T-helper 2 cell treated with Interferon-gamma antibody and Interleukin-4, amounts not matched to agents 5 μg/mL and 100 μg/mL, for 36 hours (primary cell): Measurements from ENCODE around the gene VWA2.

Experiments
- DNase-seq: peaks from one replicate; pipeline ENCODE4 v3.0.0; 2021; ENCODE audit warnings: low spot score
- H3K27ac Mint-ChIP-seq: one replicate; pipeline ENCODE4 v1.8.0; 2021; ENCODE audit warnings: mild to moderate bottlenecking, mixed read lengths
- H3K27me3 Mint-ChIP-seq: one replicate; pipeline ENCODE4 v1.8.0; 2021; ENCODE audit warnings: low read depth, mixed read lengths
- H3K36me3 Mint-ChIP-seq: one replicate; pipeline ENCODE4 v1.8.0; 2021; ENCODE audit warnings: low read depth, mixed read lengths
- H3K4me1 Mint-ChIP-seq: one replicate; pipeline ENCODE4 v1.8.0; 2021; ENCODE audit warnings: low read depth, mixed read lengths
- H3K4me3 Mint-ChIP-seq: one replicate; pipeline ENCODE4 v1.8.0; 2022; ENCODE audit warnings: mild to moderate bottlenecking, moderate library complexity, mixed read lengths
- H3K9me3 Mint-ChIP-seq: one replicate; pipeline ENCODE4 v1.8.0; 2021; ENCODE audit warnings: mixed read lengths

VWA2 gene

DNA sequence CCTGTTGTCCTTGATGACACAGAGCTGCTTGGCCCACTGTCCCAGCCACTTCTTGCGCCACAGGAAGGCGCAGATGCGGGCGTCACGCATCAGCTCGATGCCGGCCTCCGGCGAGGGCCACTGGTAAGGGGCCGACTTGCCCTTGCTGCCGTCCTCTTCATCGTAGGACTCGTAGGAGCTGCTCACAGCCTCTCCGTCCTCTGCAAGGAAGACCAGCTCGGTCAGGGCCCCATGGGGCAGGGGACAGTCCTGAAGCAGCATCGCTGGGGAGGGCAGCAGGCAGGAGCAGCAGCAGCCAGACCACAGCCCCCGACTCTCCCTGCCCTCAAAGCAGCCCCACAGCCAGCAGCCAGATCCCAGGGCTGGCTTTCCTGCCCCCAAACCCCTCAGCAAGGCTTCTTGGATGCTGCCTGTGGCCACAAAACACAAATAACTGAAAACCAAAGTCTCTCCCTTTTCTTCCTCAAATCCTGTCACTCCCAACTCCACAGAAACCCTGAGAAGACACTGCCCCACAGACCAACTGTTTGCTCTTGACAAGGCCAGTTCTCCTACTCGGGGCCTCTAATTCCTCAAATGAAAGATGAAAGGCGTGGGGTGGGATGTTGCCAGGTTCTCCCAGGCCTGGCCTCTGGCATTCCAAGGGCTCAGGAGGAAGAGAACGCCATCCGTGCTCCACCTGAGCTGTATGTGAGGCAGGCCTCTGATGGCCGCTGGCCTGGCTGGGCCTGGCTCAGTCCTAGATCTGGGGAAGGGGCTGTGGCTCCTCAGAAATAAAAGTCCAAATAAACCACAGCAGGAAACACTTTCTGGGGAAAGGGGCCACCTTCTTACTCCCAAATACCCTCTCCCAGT lies 76.7 kb downstream of the VWA2 start:
- Mint-ChIP-seq H3K4me1 (no peaks in the 10 kb centered on the region), H3K27me3 (no peaks in the 10 kb centered on the region), H3K36me3 (no peaks in the 10 kb centered on the region), H3K9me3 (no peaks in the 10 kb centered on the region), H3K4me3 (no peak overlapping the region), H3K27ac (no peak overlapping the region)
- no peak for DNase-seq

DNA sequence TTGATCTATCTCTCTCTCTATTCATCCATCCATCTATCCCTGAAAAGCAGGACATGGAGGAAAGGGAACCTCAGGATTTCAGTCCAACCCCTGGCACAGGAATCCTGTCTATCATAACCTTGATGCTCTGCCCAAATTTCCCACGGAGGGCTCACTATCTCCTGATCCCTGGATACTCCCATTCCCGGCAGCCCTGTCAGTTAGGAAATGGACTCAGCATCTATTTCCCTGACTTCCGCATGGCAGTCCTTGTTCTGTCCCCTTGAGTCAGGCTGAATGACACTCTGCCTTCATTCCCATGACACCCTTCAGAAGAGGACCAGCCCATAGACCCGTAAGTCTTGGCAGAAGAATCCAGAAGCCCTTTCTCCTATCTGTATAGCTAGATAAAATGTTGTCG lies 77.7 kb downstream of the VWA2 start:
- Mint-ChIP-seq H3K27me3 (no peaks in the 10 kb centered on the region), H3K4me1 (no peaks in the 10 kb centered on the region), H3K36me3 (no peaks in the 10 kb centered on the region), H3K9me3 (no peaks in the 10 kb centered on the region), H3K4me3 (no peak overlapping the region), H3K27ac (no peak overlapping the region)
- no peak for DNase-seq

DNA sequence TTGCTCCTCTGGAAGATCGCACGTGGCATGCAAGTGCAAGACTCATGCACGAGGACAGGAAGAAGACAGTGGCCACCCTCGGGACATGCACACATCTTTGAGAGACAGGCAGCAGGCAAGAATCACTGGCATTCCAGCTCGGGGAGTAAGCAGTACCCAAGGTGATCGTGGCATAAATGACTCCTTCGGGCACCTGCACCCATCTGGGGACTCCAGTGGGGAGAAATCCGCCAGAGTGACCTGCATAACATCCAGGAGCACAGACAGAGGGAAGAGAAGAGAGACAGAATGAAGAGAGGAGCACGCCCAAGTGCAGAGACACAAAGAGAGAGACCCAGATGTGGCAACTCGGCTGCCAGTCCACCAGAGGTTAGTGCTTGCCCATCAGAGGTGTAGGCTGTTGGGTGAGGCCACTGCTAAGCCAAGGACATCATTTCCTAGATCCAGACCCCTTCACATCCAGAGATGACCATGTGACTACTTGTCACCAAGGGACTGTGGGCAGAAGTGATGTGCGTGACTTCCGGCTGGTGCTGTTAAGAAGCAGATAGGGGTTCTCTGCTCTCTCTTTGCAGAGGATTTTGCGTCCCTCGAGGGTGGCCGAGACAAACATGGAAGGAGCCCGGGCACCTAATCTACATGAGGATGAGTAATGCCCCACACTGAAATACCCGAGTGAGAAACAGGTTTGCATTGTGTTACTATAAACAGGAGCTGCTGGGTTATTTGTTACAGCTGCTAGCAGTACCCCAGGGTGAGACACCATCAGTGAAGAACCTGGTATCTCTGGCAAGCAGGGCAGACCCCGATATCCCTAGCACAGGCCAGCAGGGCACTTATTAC lies 80.6 kb downstream of the VWA2 start:
- DNase-seq: no peak
- Mint-ChIP-seq H3K9me3 (no peaks in the 10 kb centered on the region), H3K36me3 (no peaks in the 10 kb centered on the region), H3K27ac (no peak overlapping the region), H3K4me1 (no peaks in the 10 kb centered on the region), H3K4me3 (no peak overlapping the region), H3K27me3 (no peaks in the 10 kb centered on the region)

DNA sequence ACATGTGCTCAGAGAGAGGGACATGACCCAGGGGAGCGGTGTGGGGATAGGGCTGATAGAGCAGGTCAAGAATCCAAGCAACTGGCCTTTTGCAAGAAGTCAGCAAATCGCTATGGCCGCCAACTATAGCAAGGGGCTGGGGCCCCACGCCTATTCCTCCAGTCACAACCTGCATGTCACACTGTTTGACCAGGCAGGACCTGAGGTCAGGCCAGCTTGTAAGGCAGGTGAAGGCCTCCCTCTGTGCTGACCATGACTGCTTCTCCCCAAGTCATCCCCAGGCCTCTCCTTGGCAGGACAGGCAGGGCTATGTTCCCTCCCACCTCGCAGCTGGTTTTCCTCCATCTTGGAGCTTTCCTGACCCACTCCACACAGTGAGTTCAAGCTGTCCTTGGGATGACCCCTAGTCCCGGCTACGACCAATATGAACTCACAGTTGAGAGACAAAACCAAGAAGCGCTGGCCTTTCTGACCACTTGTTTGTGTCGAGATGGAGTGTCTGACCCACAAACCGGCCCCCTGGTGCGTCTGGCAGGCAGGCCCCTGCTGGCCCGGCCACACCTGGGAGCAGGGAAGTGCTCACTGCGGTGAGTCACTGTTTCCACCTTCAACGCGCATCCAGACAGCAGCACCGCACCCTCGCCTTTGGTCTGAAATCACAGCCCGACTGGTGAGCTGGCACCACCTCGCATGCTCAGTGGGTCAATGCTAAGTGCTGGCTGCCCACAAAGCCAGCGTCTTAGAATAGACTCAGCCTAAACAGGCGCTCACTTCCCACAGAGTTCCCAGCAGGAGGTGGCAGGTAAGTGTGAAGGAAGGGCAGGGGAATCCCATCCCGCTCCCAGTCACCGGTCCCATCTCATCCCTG lies 81.4 kb downstream of the VWA2 start:
- H3K27me3 Mint-ChIP-seq: no peaks in the 10 kb centered on the region
- H3K9me3 Mint-ChIP-seq: no peaks in the 10 kb centered on the region
- no peak overlapping the region for H3K27ac Mint-ChIP-seq
- H3K4me3 Mint-ChIP-seq: no peak overlapping the region
- H3K36me3 Mint-ChIP-seq: no peaks in the 10 kb centered on the region
- no peaks in the 10 kb centered on the region for H3K4me1 Mint-ChIP-seq
- no peak for DNase-seq

DNA sequence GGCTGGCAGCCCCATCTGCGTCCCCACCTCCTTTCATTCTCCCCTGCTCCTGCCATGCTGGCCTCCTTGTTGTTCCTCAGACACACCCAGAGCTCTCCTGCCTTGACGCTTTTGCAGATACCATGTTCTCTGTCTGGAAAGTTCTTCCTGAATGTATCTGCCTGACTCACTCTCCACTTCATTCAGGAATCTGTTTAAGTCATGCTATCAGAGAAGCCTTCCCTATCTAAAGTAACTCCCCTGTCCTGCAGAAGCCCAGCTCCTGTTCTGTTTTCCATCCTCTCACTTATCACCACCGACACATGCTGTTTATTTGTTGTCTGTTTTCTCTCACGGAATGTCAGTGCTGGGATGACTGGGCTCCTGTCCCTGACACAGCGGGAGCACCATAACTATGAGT lies 83.3 kb downstream of the VWA2 start:
- no peak overlapping the region for H3K4me3 Mint-ChIP-seq
- no peaks in the 10 kb centered on the region for H3K9me3 Mint-ChIP-seq
- no peaks in the 10 kb centered on the region for H3K36me3 Mint-ChIP-seq
- H3K27me3 Mint-ChIP-seq: no peaks in the 10 kb centered on the region
- no peaks in the 10 kb centered on the region for H3K4me1 Mint-ChIP-seq
- no peak overlapping the region for H3K27ac Mint-ChIP-seq
- no peak for DNase-seq

DNA sequence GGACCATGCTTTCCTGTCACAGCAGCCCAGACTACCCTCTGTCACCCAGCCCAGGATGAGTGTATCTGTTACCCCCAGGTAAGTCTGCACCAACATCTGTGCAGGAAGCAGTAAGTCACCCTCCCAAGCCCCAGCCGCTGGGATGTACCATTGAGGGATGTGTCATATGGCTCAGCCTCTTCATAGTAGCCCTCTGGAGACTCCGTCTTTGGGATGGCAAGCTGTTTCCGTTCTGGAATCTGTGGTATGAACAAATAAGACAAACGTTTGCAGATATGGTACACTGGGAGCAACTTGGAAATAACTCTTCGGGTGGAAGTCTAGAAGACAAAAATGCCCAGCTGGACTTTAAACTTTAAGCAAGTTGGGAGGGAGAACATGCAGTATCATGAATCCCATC lies 84.0 kb downstream of the VWA2 start:
- Mint-ChIP-seq H3K4me1 (no peaks in the 10 kb centered on the region), H3K4me3 (no peak overlapping the region), H3K9me3 (no peaks in the 10 kb centered on the region), H3K27ac (no peak overlapping the region), H3K27me3 (no peaks in the 10 kb centered on the region), H3K36me3 (no peaks in the 10 kb centered on the region)
- DNase-seq: no peak

DNA sequence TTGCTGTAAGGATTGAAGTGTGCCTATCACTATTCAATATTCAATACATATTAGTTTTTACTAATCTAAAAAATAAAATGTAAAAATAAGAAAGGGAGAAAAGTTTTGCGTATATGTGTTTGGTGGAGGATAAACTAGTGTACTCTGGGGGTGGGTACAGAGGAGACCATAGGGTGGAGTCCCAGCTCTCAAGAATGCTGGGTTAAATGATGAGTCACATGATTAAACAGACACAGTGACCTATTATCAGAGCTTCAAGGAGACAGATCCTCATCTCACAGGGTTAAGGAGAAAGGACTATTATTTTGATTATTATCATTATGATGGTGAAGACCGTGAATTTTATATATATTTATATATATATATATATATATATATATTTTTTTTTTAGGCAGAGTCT lies 87.7 kb downstream of the VWA2 start:
- no peak for DNase-seq
- Mint-ChIP-seq H3K27ac (no peak overlapping the region), H3K4me3 (no peak overlapping the region), H3K27me3 (no peaks in the 10 kb centered on the region), H3K36me3 (no peaks in the 10 kb centered on the region), H3K9me3 (no peaks in the 10 kb centered on the region), H3K4me1 (no peaks in the 10 kb centered on the region)

DNA sequence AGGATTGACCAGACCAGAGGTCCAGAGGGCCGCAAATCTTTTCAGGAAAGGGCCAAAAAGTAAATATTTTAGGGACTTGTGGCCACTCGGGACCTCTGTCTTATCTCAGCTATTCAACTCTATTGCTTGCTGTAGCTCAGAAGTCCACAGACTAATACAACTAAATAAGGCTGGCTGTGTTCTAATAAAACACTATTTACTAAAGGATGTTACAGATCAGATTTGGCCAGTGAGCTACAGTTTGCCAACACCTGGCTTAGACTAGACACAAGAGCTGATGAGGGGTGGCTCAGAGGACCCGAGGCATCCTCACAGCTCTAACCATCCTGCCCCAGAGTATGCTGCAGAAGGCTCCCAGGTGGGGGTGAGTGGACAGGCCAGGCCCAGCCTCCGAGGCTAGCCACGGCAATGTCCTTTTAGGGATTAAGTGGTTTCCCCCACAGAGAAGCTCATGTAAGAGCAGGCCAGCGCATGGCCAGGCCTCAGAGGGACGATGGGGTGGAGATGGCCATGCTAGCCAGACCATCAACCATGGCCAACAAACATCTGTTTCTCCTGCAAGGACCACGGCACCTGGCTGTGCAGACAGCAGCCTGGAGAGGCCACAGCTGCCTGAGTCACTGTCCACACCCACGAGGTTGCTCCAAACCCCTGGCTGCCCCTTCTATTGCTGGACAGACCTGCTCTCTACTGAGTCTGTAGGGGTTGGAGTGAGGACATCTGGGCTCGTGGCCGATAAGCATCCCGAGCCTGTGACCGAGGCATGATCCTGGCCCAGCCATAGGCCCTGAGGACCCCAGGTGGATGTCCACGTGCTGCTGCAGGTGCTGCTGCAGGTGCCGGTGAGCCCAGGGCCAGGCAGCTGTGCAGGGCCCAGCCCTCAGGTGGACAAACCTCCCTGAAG lies 88.7 kb downstream of the VWA2 start:
- Mint-ChIP-seq H3K4me3 (no peak overlapping the region), H3K4me1 (no peaks in the 10 kb centered on the region), H3K9me3 (no peaks in the 10 kb centered on the region), H3K27ac (no peak overlapping the region), H3K27me3 (no peaks in the 10 kb centered on the region), H3K36me3 (no peaks in the 10 kb centered on the region)
- DNase-seq: no peak

DNA sequence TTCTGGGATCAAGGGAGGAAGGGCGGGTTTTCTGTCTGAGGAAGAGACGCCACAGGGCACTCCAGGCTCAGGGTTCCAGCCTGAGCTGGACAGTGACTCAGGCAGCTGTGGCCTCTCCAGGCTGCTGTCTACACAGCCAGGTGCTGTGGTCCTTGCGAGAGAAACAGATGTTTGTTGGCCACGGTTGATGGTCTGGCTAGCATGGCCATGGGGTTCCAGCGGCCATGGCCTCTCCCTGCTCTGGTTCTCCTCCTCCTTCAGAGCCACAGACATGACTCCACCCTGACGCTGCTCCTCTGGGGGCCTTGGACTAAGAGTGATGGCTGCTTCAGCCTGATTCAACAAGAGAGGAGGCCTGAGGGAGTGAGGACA lies 89.4 kb downstream of the VWA2 start:
- Mint-ChIP-seq H3K4me3 (no peak overlapping the region), H3K27me3 (no peaks in the 10 kb centered on the region), H3K4me1 (no peaks in the 10 kb centered on the region), H3K36me3 (no peaks in the 10 kb centered on the region), H3K27ac (no peak overlapping the region), H3K9me3 (no peaks in the 10 kb centered on the region)
- no peak for DNase-seq

DNA sequence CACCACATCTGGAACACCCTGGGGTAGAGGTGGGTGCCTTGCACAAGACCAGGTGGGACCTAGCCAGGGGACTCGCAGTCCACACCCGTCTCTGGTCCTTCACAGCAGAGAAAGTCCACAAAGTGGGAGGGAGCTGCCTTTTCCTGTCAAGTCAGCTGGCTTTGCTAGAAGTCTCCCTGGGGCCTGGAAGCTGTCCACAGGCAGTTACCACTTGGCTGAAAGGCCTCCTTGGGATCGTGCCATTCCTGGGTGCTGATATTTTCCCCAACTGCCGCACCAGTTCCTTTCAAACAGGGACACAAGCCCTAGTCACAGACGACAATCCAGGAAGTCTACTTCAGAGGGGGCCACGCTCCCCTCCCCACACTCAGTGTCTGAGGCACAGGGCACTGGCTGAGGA lies 89.8 kb downstream of the VWA2 start:
- Mint-ChIP-seq H3K27ac (no peak overlapping the region), H3K4me1 (no peaks in the 10 kb centered on the region), H3K9me3 (no peaks in the 10 kb centered on the region), H3K36me3 (no peaks in the 10 kb centered on the region), H3K27me3 (no peaks in the 10 kb centered on the region), H3K4me3 (no peak overlapping the region)
- no peak for DNase-seq

DNA sequence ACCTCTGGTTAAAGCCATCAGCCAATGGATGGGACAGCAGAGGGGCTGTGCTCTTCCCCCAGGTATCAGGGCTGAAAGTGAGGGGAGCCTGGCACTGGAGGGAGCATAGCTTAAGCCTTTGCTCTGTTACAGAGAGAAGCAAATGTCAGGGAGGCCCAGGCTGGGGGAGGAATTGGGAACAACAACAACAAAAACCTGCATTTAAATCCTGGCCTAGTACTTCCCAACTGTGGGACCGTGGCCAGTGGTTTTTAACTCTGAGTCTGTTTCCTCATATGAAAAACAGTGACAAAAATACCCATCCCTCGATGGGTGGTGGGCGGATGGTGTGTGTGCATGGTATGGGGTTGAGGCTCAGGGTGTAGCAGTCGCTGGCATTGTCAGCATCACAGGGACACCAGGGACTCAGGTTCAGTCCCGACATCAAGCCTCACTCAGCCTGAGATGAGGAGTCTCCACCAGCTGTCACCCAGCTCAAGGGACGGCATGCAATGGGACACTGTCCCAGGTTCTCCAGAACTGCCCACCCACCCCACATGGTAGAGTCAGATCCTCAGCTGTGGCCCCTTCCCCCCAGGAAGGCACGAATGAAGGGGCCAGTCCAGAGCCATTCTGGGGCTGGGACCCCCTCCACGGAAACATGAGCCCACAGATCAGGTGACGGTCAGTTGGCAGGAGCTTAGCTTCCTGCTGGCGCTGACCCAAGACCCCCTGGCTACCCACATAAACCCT lies 90.7 kb downstream of the VWA2 start:
- peaks cover 5% of the 10 kb centered on the region for H3K4me1 Mint-ChIP-seq
- H3K27ac Mint-ChIP-seq: no peak overlapping the region
- no peaks in the 10 kb centered on the region for H3K27me3 Mint-ChIP-seq

DNA sequence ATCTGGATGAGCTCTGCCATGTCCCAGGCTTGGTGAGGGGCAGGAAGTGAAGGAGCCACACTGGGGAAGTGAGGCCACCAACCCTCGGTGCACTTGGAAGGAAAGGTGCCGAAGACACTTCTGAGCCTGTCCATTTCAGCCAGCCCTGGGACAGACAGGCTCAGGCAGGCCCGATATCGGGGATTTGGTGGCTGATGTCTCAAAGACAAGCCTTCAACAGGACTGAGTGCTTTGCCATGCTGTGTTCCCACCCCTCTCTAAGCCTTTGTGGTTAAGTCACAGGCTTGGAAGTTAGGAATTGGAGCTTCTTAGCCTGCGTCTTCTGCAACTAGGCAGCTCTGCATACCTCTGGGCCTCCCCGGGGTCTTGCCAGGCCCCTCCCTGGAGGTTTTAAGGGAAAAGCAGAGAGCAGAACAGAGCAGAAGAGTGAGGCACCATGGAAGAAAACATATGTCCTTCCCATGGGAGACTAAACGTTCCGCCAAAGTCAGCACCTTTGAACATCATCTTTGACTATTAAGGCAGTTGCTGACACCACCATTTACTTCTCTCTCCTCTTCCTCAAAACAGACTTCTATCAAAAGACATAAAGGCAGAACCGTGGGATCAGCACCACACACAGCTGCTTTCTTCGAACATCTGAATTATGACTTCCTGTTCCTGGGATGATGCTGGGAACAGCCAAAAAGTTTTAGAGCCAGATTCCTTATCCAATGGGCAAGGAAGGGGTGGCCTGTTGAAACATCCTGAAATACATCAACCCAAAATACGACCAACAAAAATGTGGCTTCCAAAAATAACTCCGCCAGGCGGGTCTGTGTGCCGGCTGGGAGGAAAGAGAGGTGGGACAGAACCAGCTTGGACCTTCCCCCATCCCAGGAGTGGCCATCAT lies 93.5 kb downstream of the VWA2 start:
- Mint-ChIP-seq H3K4me1 (peaks cover 21% of the 10 kb centered on the region), H3K9me3 (no peaks in the 10 kb centered on the region), H3K36me3 (no peaks in the 10 kb centered on the region), H3K27me3 (no peaks in the 10 kb centered on the region), H3K27ac (no peak overlapping the region), H3K4me3 (no peak overlapping the region)
- DNase-seq: no peak

More for the DNA sequence above, 90.7 kb downstream of the VWA2 start:
- H3K9me3 Mint-ChIP-seq: no peaks in the 10 kb centered on the region
- no peak overlapping the region for H3K4me3 Mint-ChIP-seq
- no peaks in the 10 kb centered on the region for H3K36me3 Mint-ChIP-seq
- DNase-seq: no peak
